ENCODE data around the gene THAP6. TPM values are rescaled to one million over a fixed set of nuclear protein-coding genes. Genes with fewer than 3 reads are reported as not detected.
"Not testable (repeated sequence)": the region's sequence is repeated elsewhere in the genome, so short reads cannot be mapped to it uniquely, and the experiment has no call there.

The THAP6 gene
- total RNA-seq, 1 donor from 2014 or later: 17.3 TPM

- no peak for DNase-seq (ENCODE audit: low spot score)
- H3K36me3 Mint-ChIP-seq (ENCODE audit: low read depth): peaks cover 29% of the 10 kb centered on the region
- no peak overlapping the region for H3K4me3 Mint-ChIP-seq
- intact Hi-C loops (cut with micrococcal nuclease): no loop called here
- no peaks in the 10 kb centered on the region for H3K27me3 Mint-ChIP-seq (ENCODE audit: insufficient read depth)
- no peak overlapping the region for H3K27ac Mint-ChIP-seq
- peaks cover 25% of the 10 kb centered on the region for H3K4me1 Mint-ChIP-seq (ENCODE audit: low read depth)
- H3K9me3 Mint-ChIP-seq: no peaks in the 10 kb centered on the region
These were observed 8.6 kb upstream of the THAP6 start for GRCh38 chr4:75505630-75506029.

GRCh38 chr4:75509592-75509991, 4.7 kb upstream of the THAP6 start:
- Mint-ChIP-seq H3K4me1 (ENCODE audit: low read depth) (peaks cover 30% of the 10 kb centered on the region), H3K36me3 (ENCODE audit: low read depth) (peaks cover 27% of the 10 kb centered on the region)
- H3K9me3 Mint-ChIP-seq; H3K27ac Mint-ChIP-seq; H3K27me3 Mint-ChIP-seq (ENCODE audit: insufficient read depth); H3K4me3 Mint-ChIP-seq; DNase-seq (ENCODE audit: low spot score); intact Hi-C loops (cut with micrococcal nuclease): not testable (repeated sequence)

GRCh38 chr4:75511841-75512240, 2.4 kb upstream of the THAP6 start:
- H3K9me3 Mint-ChIP-seq: no peaks in the 10 kb centered on the region

GRCh38 chr4:75512386-75513211, 1.7 kb upstream of the THAP6 start:
- Mint-ChIP-seq H3K27ac (peak overlapping the region; percentile 62), H3K27me3 (ENCODE audit: insufficient read depth) (no peaks in the 10 kb centered on the region), H3K36me3 (ENCODE audit: low read depth) (peaks cover 21% of the 10 kb centered on the region), H3K9me3 (no peaks in the 10 kb centered on the region), H3K4me1 (ENCODE audit: low read depth) (peaks cover 43% of the 10 kb centered on the region), H3K4me3 (no peak overlapping the region)
- intact Hi-C loops (cut with micrococcal nuclease): loop anchor here (10.0 kb wide), 4 partner anchors 542 to 1642 kb away; partner anchors contain the start of genes CCNG2, MTHFD2L and STBD1
- no peak for DNase-seq (ENCODE audit: low spot score)

More at GRCh38 chr4:75511841-75512240, 2.4 kb upstream of the THAP6 start:
- intact Hi-C loops (cut with micrococcal nuclease): loop anchor here (10.0 kb wide), 4 partner anchors 543 to 1643 kb away; partner anchors contain the start of genes CCNG2, MTHFD2L and STBD1
- H3K4me3 Mint-ChIP-seq: no peak overlapping the region
- no peaks in the 10 kb centered on the region for H3K27me3 Mint-ChIP-seq (ENCODE audit: insufficient read depth)
- no peak for DNase-seq (ENCODE audit: low spot score)
- peaks cover 48% of the 10 kb centered on the region for H3K4me1 Mint-ChIP-seq (ENCODE audit: low read depth)
- peaks cover 24% of the 10 kb centered on the region for H3K36me3 Mint-ChIP-seq (ENCODE audit: low read depth)
- H3K27ac Mint-ChIP-seq: no peak overlapping the region

GRCh38 chr4:75513526-75514130, 645 bp upstream of the THAP6 start:
- Mint-ChIP-seq H3K36me3 (ENCODE audit: low read depth) (peaks cover 26% of the 10 kb centered on the region), H3K27ac (peak overlapping the region; percentile 100), H3K4me1 (ENCODE audit: low read depth) (peaks cover 45% of the 10 kb centered on the region), H3K9me3 (no peaks in the 10 kb centered on the region), H3K4me3 (no peak overlapping the region), H3K27me3 (ENCODE audit: insufficient read depth) (no peaks in the 10 kb centered on the region)
- intact Hi-C loops (cut with micrococcal nuclease): loop anchor here (1.0 to 10.0 kb wide), 10 partner anchors 117 to 1641 kb away; partner anchors contain the start of genes CCNG2, CDKL2, G3BP2 and MTHFD2L
- DNase-seq (ENCODE audit: low spot score): no peak

GRCh38 chr4:75514949-75515612, 808 bp downstream of the THAP6 start:
- peaks cover 40% of the 10 kb centered on the region for H3K4me1 Mint-ChIP-seq (ENCODE audit: low read depth)
- intact Hi-C loops (cut with micrococcal nuclease): loop anchor here (1.0 to 10.0 kb wide), 10 partner anchors 115 to 1640 kb away; partner anchors contain the start of genes CCNG2, CDKL2, G3BP2 and MTHFD2L
- peaks cover 32% of the 10 kb centered on the region for H3K36me3 Mint-ChIP-seq (ENCODE audit: low read depth)
- no peak overlapping the region for H3K4me3 Mint-ChIP-seq
- no peak for DNase-seq (ENCODE audit: low spot score)
- H3K27me3 Mint-ChIP-seq (ENCODE audit: insufficient read depth): no peaks in the 10 kb centered on the region
- peak overlapping the region; percentile 100 for H3K27ac Mint-ChIP-seq
- H3K9me3 Mint-ChIP-seq: peaks cover 4% of the 10 kb centered on the region

GRCh38 chr4:75516144-75516543, 1.9 kb downstream of the THAP6 start:
- H3K4me3 Mint-ChIP-seq: no peak overlapping the region
- H3K4me1 Mint-ChIP-seq (ENCODE audit: low read depth): peaks cover 30% of the 10 kb centered on the region
- H3K27ac Mint-ChIP-seq: no peak overlapping the region
- peaks cover 4% of the 10 kb centered on the region for H3K9me3 Mint-ChIP-seq
- intact Hi-C loops (cut with micrococcal nuclease): loop anchor here (10.0 kb wide), 4 partner anchors 539 to 1639 kb away; partner anchors contain the start of genes CCNG2, MTHFD2L and STBD1
- H3K36me3 Mint-ChIP-seq (ENCODE audit: low read depth): peaks cover 34% of the 10 kb centered on the region
- DNase-seq (ENCODE audit: low spot score): no peak
- no peaks in the 10 kb centered on the region for H3K27me3 Mint-ChIP-seq (ENCODE audit: insufficient read depth)

- not testable (repeated sequence) for H3K9me3 Mint-ChIP-seq; H3K4me3 Mint-ChIP-seq; DNase-seq (ENCODE audit: low spot score); H3K27ac Mint-ChIP-seq; H3K27me3 Mint-ChIP-seq (ENCODE audit: insufficient read depth)
- intact Hi-C loops (cut with micrococcal nuclease): loop anchor here (10.0 kb wide), 4 partner anchors 535 to 1635 kb away; partner anchors contain the start of genes CCNG2, MTHFD2L and STBD1
- Mint-ChIP-seq H3K36me3 (ENCODE audit: low read depth) (peaks cover 48% of the 10 kb centered on the region), H3K4me1 (ENCODE audit: low read depth) (peaks cover 30% of the 10 kb centered on the region)
These were observed 5.2 kb downstream of the THAP6 start for GRCh38 chr4:75519452-75519851.

GRCh38 chr4:75525086-75525485, 10.8 kb downstream of the THAP6 start:
- Mint-ChIP-seq H3K9me3 (no peaks in the 10 kb centered on the region), H3K27ac (no peak overlapping the region), H3K4me1 (ENCODE audit: low read depth) (peaks cover 7% of the 10 kb centered on the region), H3K36me3 (ENCODE audit: low read depth) (peaks cover 41% of the 10 kb centered on the region), H3K27me3 (ENCODE audit: insufficient read depth) (no peaks in the 10 kb centered on the region), H3K4me3 (no peak overlapping the region)
- no peak for DNase-seq (ENCODE audit: low spot score)
- intact Hi-C loops (cut with micrococcal nuclease): no loop called here

GRCh38 chr4:75525910-75526309, 11.6 kb downstream of the THAP6 start:
- no peak overlapping the region for H3K27ac Mint-ChIP-seq
- no peaks in the 10 kb centered on the region for H3K27me3 Mint-ChIP-seq (ENCODE audit: insufficient read depth)
- peaks cover 42% of the 10 kb centered on the region for H3K36me3 Mint-ChIP-seq (ENCODE audit: low read depth)
- intact Hi-C loops (cut with micrococcal nuclease): no loop called here
- no peaks in the 10 kb centered on the region for H3K9me3 Mint-ChIP-seq
- H3K4me3 Mint-ChIP-seq: no peak overlapping the region
- peaks cover 7% of the 10 kb centered on the region for H3K4me1 Mint-ChIP-seq (ENCODE audit: low read depth)
- no peak for DNase-seq (ENCODE audit: low spot score)

GRCh38 chr4:75527482-75527881, 13.2 kb downstream of the THAP6 start:
- Mint-ChIP-seq H3K4me1 (ENCODE audit: low read depth) (peaks cover 7% of the 10 kb centered on the region), H3K27me3 (ENCODE audit: insufficient read depth) (no peaks in the 10 kb centered on the region), H3K27ac (no peak overlapping the region), H3K9me3 (peaks cover 4% of the 10 kb centered on the region), H3K36me3 (ENCODE audit: low read depth) (peaks cover 49% of the 10 kb centered on the region), H3K4me3 (no peak overlapping the region)
- no peak for DNase-seq (ENCODE audit: low spot score)
- intact Hi-C loops (cut with micrococcal nuclease): no loop called here

- Mint-ChIP-seq H3K27me3 (ENCODE audit: insufficient read depth) (no peaks in the 10 kb centered on the region), H3K4me3 (no peak overlapping the region), H3K36me3 (ENCODE audit: low read depth) (peaks cover 40% of the 10 kb centered on the region), H3K27ac (no peak overlapping the region), H3K4me1 (ENCODE audit: low read depth) (peaks cover under 1% of the 10 kb centered on the region), H3K9me3 (peaks cover 16% of the 10 kb centered on the region)
- DNase-seq (ENCODE audit: low spot score): no peak
- intact Hi-C loops (cut with micrococcal nuclease): no loop called here
These were observed 16.5 kb downstream of the THAP6 start for GRCh38 chr4:75530556-75531322.

Data from activated T-helper 1 cell treated with anti-CD3 and anti-CD28 coated beads, Interleukin-12 subunit alpha, Interleukin-12 subunit beta, Interleukin-2, Interleukin-4 antibody, amounts not matched to agents 30 ng/mL and 10 ng/mL and 1 ng/mL, durations not matched to agents 14 hours and 24 hours and 36 hours (primary cell).